Parathyroid adenoma (tissue), 2 donors: ENCODE measurements around the gene SESTD1.

Experiments used
- H2AFZ ChIP-seq: fragments of 300-600 bp; sonication (generic); one replicate; pipeline ENCODE4 v1.7.0; 2017; ENCODE audit warnings: antibody characterized with exemption, mild to moderate bottlenecking
- H3K27ac ChIP-seq: fragments of 300-600 bp; sonication (generic); one replicate; pipeline ENCODE4 v1.7.0; 2017
- H3K27me3 ChIP-seq: fragments of 300-600 bp; sonication (generic); one replicate; pipeline ENCODE4 v1.7.0; 2017; ENCODE audit warnings: low read length; ENCODE audit not compliant: control insufficient read depth, insufficient read depth
- H3K36me3 ChIP-seq: fragments of 300-600 bp; sonication (generic); one replicate; pipeline ENCODE4 v1.7.0; 2017; ENCODE audit warnings: low read length; ENCODE audit not compliant: control insufficient read depth, insufficient read depth
- H3K4me1 ChIP-seq: fragments of 300-600 bp; sonication (generic); one replicate; pipeline ENCODE4 v1.7.0; 2017; ENCODE audit warnings: control low read depth
- H3K4me2 ChIP-seq: fragments of 300-600 bp; sonication (generic); one replicate; pipeline ENCODE4 v1.7.0; 2017; ENCODE audit warnings: low read length
- H3K4me3 ChIP-seq: fragments of 300-600 bp; sonication (generic); one replicate; pipeline ENCODE4 v1.7.0; 2017; ENCODE audit warnings: low read depth, low read length
- H3K79me2 ChIP-seq: fragments of 300-600 bp; sonication (generic); one replicate; pipeline ENCODE4 v1.7.0; 2017; ENCODE audit warnings: control low read depth
- H3K9ac ChIP-seq: fragments of 300-600 bp; sonication (generic); one replicate; pipeline ENCODE4 v1.7.0; 2017; ENCODE audit warnings: mild to moderate bottlenecking
- H3K9me3 ChIP-seq: fragments of 300-600 bp; sonication (generic); one replicate; pipeline ENCODE4 v1.7.0; 2017; ENCODE audit warnings: low read length; ENCODE audit not compliant: control insufficient read depth
- CTCF ChIP-seq: fragments of 300-600 bp; sonication (generic); IDR thresholded peaks from one replicate; pipeline ENCODE4 v1.7.0; 2017; ENCODE audit warnings: antibody characterized with exemption, mild to moderate bottlenecking
- donor health status: primary hyperparathyroidism.

The SESTD1 gene

GRCh38 chr2:179170901-179171300 lies 93.7 kb downstream of the SESTD1 start:
- H3K27me3 ChIP-seq = no peaks in the 10 kb centered on the region
- no peaks in the 10 kb centered on the region for H3K79me2 ChIP-seq
- no peaks in the 10 kb centered on the region for H3K9me3 ChIP-seq
- H3K4me2 ChIP-seq = no peak overlapping the region
- no peaks in the 10 kb centered on the region for H3K4me1 ChIP-seq
- no peak overlapping the region for H3K4me3 ChIP-seq
- no peak overlapping the region for H3K27ac ChIP-seq
- H3K9ac ChIP-seq = no peak overlapping the region
- TF ChIP-seq CTCF = no peak
- H3K36me3 ChIP-seq = no peaks in the 10 kb centered on the region
- H2AFZ ChIP-seq = no peak overlapping the region

DNA sequence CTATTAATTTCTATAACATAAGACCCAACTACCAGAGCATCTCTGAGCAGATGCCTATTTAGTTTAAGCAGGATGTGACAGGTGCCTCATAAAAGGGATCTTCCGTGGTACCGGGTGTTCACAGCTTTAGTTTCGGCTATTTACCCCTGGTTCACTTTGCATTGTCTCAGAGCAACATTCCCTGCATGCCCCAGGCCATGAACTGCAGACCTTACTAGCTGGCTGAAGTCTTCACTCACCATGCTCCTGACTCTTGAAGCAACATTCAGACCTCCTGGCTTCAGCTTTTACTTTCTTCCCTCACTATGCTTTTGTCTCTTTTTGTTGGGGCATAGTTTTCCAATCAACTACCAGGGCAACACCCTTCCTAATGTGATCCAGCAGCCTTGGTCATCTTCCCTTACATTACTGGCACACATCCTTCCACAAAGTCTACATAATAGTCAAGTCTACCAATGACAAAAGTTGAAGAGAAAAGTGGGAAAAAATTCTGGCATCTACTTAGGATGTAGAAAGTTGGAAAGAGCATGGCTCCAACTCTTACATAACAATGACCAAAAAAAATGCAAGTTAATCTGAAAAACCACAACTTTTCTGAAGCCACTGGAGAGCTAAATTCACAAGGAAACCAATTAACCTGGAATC lies 99.2 kb downstream of the SESTD1 start:
- Histone ChIP-seq H3K4me2 (no peak overlapping the region), H3K79me2 (no peaks in the 10 kb centered on the region), H3K4me1 (no peaks in the 10 kb centered on the region), H3K27ac (no peak overlapping the region), H3K9ac (no peak overlapping the region), H3K36me3 (no peaks in the 10 kb centered on the region), H2AFZ (no peak overlapping the region), H3K27me3 (no peaks in the 10 kb centered on the region), H3K9me3 (no peaks in the 10 kb centered on the region), H3K4me3 (no peak overlapping the region)
- no peak for TF ChIP-seq CTCF

DNA sequence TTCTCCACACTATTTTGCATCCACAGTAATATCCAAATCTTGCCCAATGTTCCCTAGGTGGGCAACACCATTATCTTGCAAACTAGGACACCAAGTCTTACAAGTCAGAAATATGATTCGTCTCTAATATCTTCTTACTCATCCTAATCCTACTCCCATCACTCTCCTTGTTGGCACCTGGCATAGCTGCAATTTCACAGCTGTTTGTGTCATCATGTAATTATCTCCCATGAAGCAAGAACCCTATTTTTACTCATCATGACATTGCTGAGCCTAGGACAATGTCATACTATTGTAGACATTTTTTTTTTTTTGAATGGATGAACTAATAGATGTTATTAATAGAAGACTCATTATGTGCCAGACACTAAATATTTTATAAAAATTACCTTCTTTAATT lies 123.4 kb downstream of the SESTD1 start:
- no peak overlapping the region for H3K27ac ChIP-seq
- no peak overlapping the region for H3K4me2 ChIP-seq
- no peak overlapping the region for H3K9ac ChIP-seq
- no peaks in the 10 kb centered on the region for H3K36me3 ChIP-seq
- H2AFZ ChIP-seq = no peak overlapping the region
- no peaks in the 10 kb centered on the region for H3K79me2 ChIP-seq
- no peak overlapping the region for H3K4me3 ChIP-seq
- H3K27me3 ChIP-seq = no peaks in the 10 kb centered on the region
- no peaks in the 10 kb centered on the region for H3K9me3 ChIP-seq
- H3K4me1 ChIP-seq = no peaks in the 10 kb centered on the region
- TF ChIP-seq CTCF = no peak

GRCh38 chr2:179140571-179140970 lies 124.1 kb downstream of the SESTD1 start:
- Histone ChIP-seq H3K36me3 (no peaks in the 10 kb centered on the region), H3K79me2 (no peaks in the 10 kb centered on the region), H3K4me3 (no peak overlapping the region), H3K4me2 (no peak overlapping the region), H3K4me1 (no peaks in the 10 kb centered on the region), H2AFZ (no peak overlapping the region), H3K27me3 (no peaks in the 10 kb centered on the region), H3K27ac (no peak overlapping the region), H3K9ac (no peak overlapping the region), H3K9me3 (no peaks in the 10 kb centered on the region)
- TF ChIP-seq CTCF = no peak

- Histone ChIP-seq H3K36me3 (no peaks in the 10 kb centered on the region), H3K9ac (no peak overlapping the region), H3K4me2 (no peak overlapping the region), H2AFZ (no peak overlapping the region), H3K4me1 (no peaks in the 10 kb centered on the region), H3K27me3 (no peaks in the 10 kb centered on the region), H3K4me3 (no peak overlapping the region), H3K9me3 (no peaks in the 10 kb centered on the region), H3K27ac (no peak overlapping the region), H3K79me2 (no peaks in the 10 kb centered on the region)
- no peak for TF ChIP-seq CTCF
These were observed 125.1 kb downstream of the SESTD1 start for GRCh38 chr2:179139506-179139905.
